Measurements from ENCODE around the gene RSPO4. TPM values are rescaled to one million over a fixed set of nuclear protein-coding genes. Genes with fewer than 3 reads are reported as not detected.

The RSPO4 gene
- total RNA-seq, 2 donors from 2014 or later, result 0.08 to 0.12 TPM

- Histone ChIP-seq H3K9me3 (no peaks in the 10 kb centered on the region), H3K4me1 (no peaks in the 10 kb centered on the region), H3K9ac (ENCODE audit: low read depth in 2 of 2, low read length in 2 of 2) (no peak overlapping the region), H3K36me3 (no peaks in the 10 kb centered on the region), H3K27ac (no peak overlapping the region), H3K4me3 (no peak overlapping the region), H3K27me3 (no peaks in the 10 kb centered on the region)
- intact Hi-C loops (cut with DNase I), result no loop called here
- DNase-seq, result no peak
- no peak for TF ChIP-seq CTCF (IDR thresholded peaks at IDR 0.05)
Observed at GRCh38 chr20:1022871-1023270, 20.8 kb upstream of the RSPO4 start.

DNA sequence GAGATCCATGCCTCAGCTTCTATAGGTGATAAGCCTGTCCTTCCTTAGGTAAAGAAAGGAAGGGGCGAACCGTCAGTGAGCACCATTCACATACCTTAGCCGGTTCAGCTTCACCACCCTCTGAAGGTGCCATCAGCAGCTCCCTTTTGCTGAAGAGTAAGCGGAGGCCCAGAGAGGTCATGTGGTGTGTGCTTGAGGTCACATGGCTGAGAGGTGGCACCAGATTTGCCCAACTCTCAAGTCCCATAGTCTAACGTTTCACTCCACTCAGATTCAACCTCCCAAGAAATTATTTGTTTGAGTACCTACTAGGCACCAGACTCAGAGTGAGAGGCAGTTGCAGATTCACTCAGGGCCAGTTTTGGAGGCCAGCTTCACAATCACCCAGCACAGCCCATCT is 18.5 kb upstream of the RSPO4 start:
- H3K9ac ChIP-seq (ENCODE audit: low read depth in 2 of 2, low read length in 2 of 2), result no peak overlapping the region
- H3K4me1 ChIP-seq, result no peaks in the 10 kb centered on the region
- DNase-seq, result no peak
- no peak overlapping the region for H3K27ac ChIP-seq
- H3K9me3 ChIP-seq, result no peaks in the 10 kb centered on the region
- intact Hi-C loops (cut with DNase I), result no loop called here
- no peak for TF ChIP-seq CTCF (IDR thresholded peaks at IDR 0.05)
- H3K4me3 ChIP-seq, result no peak overlapping the region
- H3K27me3 ChIP-seq, result no peaks in the 10 kb centered on the region
- no peaks in the 10 kb centered on the region for H3K36me3 ChIP-seq

- Histone ChIP-seq H3K36me3 (no peaks in the 10 kb centered on the region), H3K4me3 (no peak overlapping the region), H3K4me1 (no peaks in the 10 kb centered on the region), H3K9me3 (no peaks in the 10 kb centered on the region), H3K27me3 (no peaks in the 10 kb centered on the region), H3K27ac (no peak overlapping the region), H3K9ac (ENCODE audit: low read depth in 2 of 2, low read length in 2 of 2) (no peak overlapping the region)
- no peak for TF ChIP-seq CTCF (IDR thresholded peaks at IDR 0.05)
- intact Hi-C loops (cut with DNase I), result no loop called here
- no peak for DNase-seq
Observed at GRCh38 chr20:1019344-1019743, 17.2 kb upstream of the RSPO4 start.

GRCh38 chr20:1017677-1018076 is 15.6 kb upstream of the RSPO4 start:
- TF ChIP-seq CTCF (IDR thresholded peaks at IDR 0.05), result no peak
- H3K4me3 ChIP-seq, result no peak overlapping the region
- H3K36me3 ChIP-seq, result no peaks in the 10 kb centered on the region
- H3K4me1 ChIP-seq, result no peaks in the 10 kb centered on the region
- DNase-seq, result no peak
- intact Hi-C loops (cut with DNase I), result no loop called here
- no peak overlapping the region for H3K27ac ChIP-seq
- no peaks in the 10 kb centered on the region for H3K9me3 ChIP-seq
- no peaks in the 10 kb centered on the region for H3K27me3 ChIP-seq
- H3K9ac ChIP-seq (ENCODE audit: low read depth in 2 of 2, low read length in 2 of 2), result no peak overlapping the region

GRCh38 chr20:1015181-1015580 is 13.1 kb upstream of the RSPO4 start:
- H3K36me3 ChIP-seq, result no peaks in the 10 kb centered on the region
- H3K9ac ChIP-seq (ENCODE audit: low read depth in 2 of 2, low read length in 2 of 2), result no peak overlapping the region
- DNase-seq, result no peak
- H3K27ac ChIP-seq, result no peak overlapping the region
- no peaks in the 10 kb centered on the region for H3K9me3 ChIP-seq
- H3K27me3 ChIP-seq, result no peaks in the 10 kb centered on the region
- H3K4me3 ChIP-seq, result no peak overlapping the region
- no peaks in the 10 kb centered on the region for H3K4me1 ChIP-seq
- TF ChIP-seq CTCF (IDR thresholded peaks at IDR 0.05), result no peak
- intact Hi-C loops (cut with DNase I), result no loop called here

- no peak for DNase-seq
- Histone ChIP-seq H3K4me1 (no peaks in the 10 kb centered on the region), H3K36me3 (no peaks in the 10 kb centered on the region), H3K27ac (no peak overlapping the region), H3K4me3 (no peak overlapping the region), H3K27me3 (no peaks in the 10 kb centered on the region), H3K9ac (ENCODE audit: low read depth in 2 of 2, low read length in 2 of 2) (no peak overlapping the region), H3K9me3 (no peaks in the 10 kb centered on the region)
- intact Hi-C loops (cut with DNase I), result no loop called here
- TF ChIP-seq CTCF (IDR thresholded peaks at IDR 0.05), result no peak
Observed at GRCh38 chr20:1014471-1014870, 12.4 kb upstream of the RSPO4 start.

All from colonic mucosa (tissue), 4 donors.